Measurements from ENCODE around the gene UGT1A8. TPM values are rescaled to one million over a fixed set of nuclear protein-coding genes. Genes with fewer than 3 reads are reported as not detected.
"Not testable (repeated sequence)": the region's sequence is repeated elsewhere in the genome, so short reads cannot be mapped to it uniquely, and the experiment has no call there.

The UGT1A8 gene
- polyA plus RNA-seq, 1 experiment, result not detected

DNA sequence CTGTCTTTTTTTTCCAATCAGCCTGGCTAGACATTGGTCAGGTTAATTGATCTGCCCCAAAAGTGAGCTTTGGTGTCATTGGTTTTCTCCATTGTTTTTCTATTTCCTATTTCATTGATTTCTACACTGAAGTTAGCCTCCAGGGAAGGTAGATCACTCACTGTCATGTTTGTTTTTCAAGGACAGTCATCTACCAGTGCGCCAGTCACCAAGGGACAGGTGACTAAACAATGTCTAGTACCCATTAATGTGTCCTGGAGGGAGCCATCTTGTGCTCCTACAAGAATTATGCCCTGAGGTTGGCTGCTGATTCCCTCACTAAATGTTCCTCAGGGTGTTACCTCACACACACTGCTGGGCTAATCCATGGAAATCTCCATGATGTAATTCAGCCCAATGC lies 33.2 kb upstream of the UGT1A8 start:
- Histone ChIP-seq H3K27me3 (ENCODE audit: control insufficient read depth, insufficient read depth, low read length) (peaks cover 9% of the 10 kb centered on the region), H3K4me3 (ENCODE audit: low read depth, low read length) (no peak overlapping the region), H3K27ac (ENCODE audit: low read depth, low read length) (no peak overlapping the region), H3K9me3 (ENCODE audit: control insufficient read depth, insufficient read depth, low read length) (no peaks in the 10 kb centered on the region; the same call in 1 of the 2 replicates)
- DNase-seq (ENCODE audit: low read depth, low spot score), result no peak
- ChIA-PET CTCF (no interaction called here), POLR2A (no interaction called here)
- TF ChIP-seq, protein P1, sequence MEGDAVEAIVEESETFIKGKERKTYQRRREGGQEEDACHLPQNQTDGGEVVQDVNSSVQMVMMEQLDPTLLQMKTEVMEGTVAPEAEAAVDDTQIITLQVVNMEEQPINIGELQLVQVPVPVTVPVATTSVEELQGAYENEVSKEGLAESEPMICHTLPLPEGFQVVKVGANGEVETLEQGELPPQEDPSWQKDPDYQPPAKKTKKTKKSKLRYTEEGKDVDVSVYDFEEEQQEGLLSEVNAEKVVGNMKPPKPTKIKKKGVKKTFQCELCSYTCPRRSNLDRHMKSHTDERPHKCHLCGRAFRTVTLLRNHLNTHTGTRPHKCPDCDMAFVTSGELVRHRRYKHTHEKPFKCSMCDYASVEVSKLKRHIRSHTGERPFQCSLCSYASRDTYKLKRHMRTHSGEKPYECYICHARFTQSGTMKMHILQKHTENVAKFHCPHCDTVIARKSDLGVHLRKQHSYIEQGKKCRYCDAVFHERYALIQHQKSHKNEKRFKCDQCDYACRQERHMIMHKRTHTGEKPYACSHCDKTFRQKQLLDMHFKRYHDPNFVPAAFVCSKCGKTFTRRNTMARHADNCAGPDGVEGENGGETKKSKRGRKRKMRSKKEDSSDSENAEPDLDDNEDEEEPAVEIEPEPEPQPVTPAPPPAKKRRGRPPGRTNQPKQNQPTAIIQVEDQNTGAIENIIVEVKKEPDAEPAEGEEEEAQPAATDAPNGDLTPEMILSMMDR (IDR thresholded peaks at IDR 0.05; ENCODE audit: low read depth, low read length), result no peak

- ChIA-PET CTCF (no interaction called here), POLR2A (no interaction called here)
- TF ChIP-seq, protein P1 (IDR thresholded peaks at IDR 0.05; ENCODE audit: low read depth, low read length), result no peak
- no peak for DNase-seq (ENCODE audit: low read depth, low spot score)
- no peak overlapping the region for H3K27ac ChIP-seq (ENCODE audit: low read depth, low read length)
- peaks cover 9% of the 10 kb centered on the region for H3K27me3 ChIP-seq (ENCODE audit: control insufficient read depth, insufficient read depth, low read length)
- H3K9me3 ChIP-seq (ENCODE audit: control insufficient read depth, insufficient read depth, low read length), result no peaks in the 10 kb centered on the region; the same call in 1 of the 2 replicates
- no peak overlapping the region for H3K4me3 ChIP-seq (ENCODE audit: low read depth, low read length)
Measured at GRCh38 chr2:233588400-233588799, 29.0 kb upstream of the UGT1A8 start.

GRCh38 chr2:233592706-233593105 lies 24.7 kb upstream of the UGT1A8 start:
- DNase-seq (ENCODE audit: low read depth, low spot score); POLR2A ChIA-PET; CTCF ChIA-PET; H3K4me3 ChIP-seq (ENCODE audit: low read depth, low read length); H3K27me3 ChIP-seq (ENCODE audit: control insufficient read depth, insufficient read depth, low read length); H3K9me3 ChIP-seq (ENCODE audit: control insufficient read depth, insufficient read depth, low read length); H3K27ac ChIP-seq (ENCODE audit: low read depth, low read length): not testable (repeated sequence)

- Histone ChIP-seq H3K4me3 (ENCODE audit: low read depth, low read length) (no peak overlapping the region), H3K27ac (ENCODE audit: low read depth, low read length) (no peak overlapping the region), H3K9me3 (ENCODE audit: control insufficient read depth, insufficient read depth, low read length) (no peaks in the 10 kb centered on the region), H3K27me3 (ENCODE audit: control insufficient read depth, insufficient read depth, low read length) (peaks cover under 1% of the 10 kb centered on the region)
- TF ChIP-seq, protein P1 (IDR thresholded peaks at IDR 0.05; ENCODE audit: low read depth, low read length), result no peak
- ChIA-PET CTCF (no interaction called here), POLR2A (no interaction called here)
- no peak for DNase-seq (ENCODE audit: low read depth, low spot score)
Measured at GRCh38 chr2:233593201-233593600, 24.2 kb upstream of the UGT1A8 start.

GRCh38 chr2:233597522-233597921 lies 19.9 kb upstream of the UGT1A8 start:
- H3K4me3 ChIP-seq (ENCODE audit: low read depth, low read length), result no peak overlapping the region
- H3K9me3 ChIP-seq (ENCODE audit: control insufficient read depth, insufficient read depth, low read length), result no peaks in the 10 kb centered on the region
- ChIA-PET POLR2A (no interaction called here), CTCF (no interaction called here)
- H3K27ac ChIP-seq (ENCODE audit: low read depth, low read length), result no peak overlapping the region
- TF ChIP-seq, protein P1 (IDR thresholded peaks at IDR 0.05; ENCODE audit: low read depth, low read length), result no peak
- no peak for DNase-seq (ENCODE audit: low read depth, low spot score)
- peaks cover 3% of the 10 kb centered on the region for H3K27me3 ChIP-seq (ENCODE audit: control insufficient read depth, insufficient read depth, low read length)

- DNase-seq (ENCODE audit: low read depth, low spot score), result no peak
- ChIA-PET CTCF (no interaction called here), POLR2A (no interaction called here)
- TF ChIP-seq, protein P1 (IDR thresholded peaks at IDR 0.05; ENCODE audit: low read depth, low read length), result no peak
- Histone ChIP-seq H3K27me3 (ENCODE audit: control insufficient read depth, insufficient read depth, low read length) (peaks cover 7% of the 10 kb centered on the region), H3K27ac (ENCODE audit: low read depth, low read length) (no peak overlapping the region), H3K9me3 (ENCODE audit: control insufficient read depth, insufficient read depth, low read length) (no peaks in the 10 kb centered on the region), H3K4me3 (ENCODE audit: low read depth, low read length) (no peak overlapping the region)
Measured at GRCh38 chr2:233598952-233599351, 18.5 kb upstream of the UGT1A8 start.

All from AG04450 (cell line).